Endodermal cell (in vitro differentiated cells): ENCODE measurements around the gene IGF2BP3. TPM values are rescaled to one million over a fixed set of nuclear protein-coding genes. Genes with fewer than 3 reads are reported as not detected.

Experiments used
- DNase-seq: peaks from one replicate; pipeline ENCODE4 v3.0.0-alpha.2; 2017
- H3K27ac ChIP-seq: 2 replicates; pipeline ENCODE4 v1.5.1; 2013; ENCODE audit warnings: mild to moderate bottlenecking, low read depth, low read length, moderate library complexity
- H3K27me3 ChIP-seq: 2 replicates; pipeline ENCODE4 v1.6.1; 2013; ENCODE audit warnings: mild to moderate bottlenecking, low read length, moderate library complexity; ENCODE audit not compliant: insufficient read depth, control insufficient read depth, poor library complexity, severe bottlenecking
- H3K36me3 ChIP-seq: 2 replicates; pipeline ENCODE4 v1.7.0; 2013; ENCODE audit warnings: mild to moderate bottlenecking, low read length, moderate library complexity; ENCODE audit not compliant: control insufficient read depth, insufficient read depth
- H3K4me1 ChIP-seq: one replicate; pipeline ENCODE4 v1.7.0; 2013; ENCODE audit warnings: low read length; ENCODE audit not compliant: control insufficient read depth, insufficient read depth
- H3K4me3 ChIP-seq: 2 replicates; pipeline ENCODE4 v1.5.1; 2013; ENCODE audit warnings: mild to moderate bottlenecking, low read length, moderate library complexity
- H3K9ac ChIP-seq: 2 replicates; pipeline ENCODE4 v1.6.1; 2013; ENCODE audit warnings: mild to moderate bottlenecking, low read length, moderate library complexity; ENCODE audit not compliant: poor library complexity, severe bottlenecking; ENCODE audit errors: extremely low read depth
- H3K9me3 ChIP-seq: 2 replicates; pipeline ENCODE4 v1.6.1; 2013; ENCODE audit warnings: mild to moderate bottlenecking, low read length, moderate library complexity; ENCODE audit not compliant: control insufficient read depth
- H3K27ac Mint-ChIP-seq: 2 replicates; pipeline ENCODE4 v1.8.0; 2020; ENCODE audit warnings: mixed read lengths
- H3K27me3 Mint-ChIP-seq: 2 replicates; pipeline ENCODE4 v1.8.0; 2021; ENCODE audit warnings: mild to moderate bottlenecking, mixed read lengths; ENCODE audit not compliant: insufficient read depth
- H3K36me3 Mint-ChIP-seq: 2 replicates; pipeline ENCODE4 v1.8.0; 2020; ENCODE audit warnings: low read depth, mixed read lengths
- H3K4me1 Mint-ChIP-seq: 2 replicates; pipeline ENCODE4 v1.8.0; 2020; ENCODE audit warnings: mixed read lengths
- H3K4me3 Mint-ChIP-seq: 2 replicates; pipeline ENCODE4 v1.8.0; 2020; ENCODE audit warnings: mild to moderate bottlenecking, moderate library complexity, mixed read lengths
- H3K9me3 Mint-ChIP-seq: 2 replicates; pipeline ENCODE4 v1.8.0; 2020; ENCODE audit warnings: mild to moderate bottlenecking, mixed read lengths
- WGBS, 2 experiments: methylation state at CpG; one replicate each; pipeline versions ENCODE4 v1.1.5 to v1.1.7; 2013; ENCODE audit warnings: missing lambda C conversion rate in 2 of 2, mixed read lengths in 1 of 2; ENCODE audit not compliant: insufficient coverage in 1 of 2, insufficient read length in 1 of 2; 5-methylcytosine and 5-hydroxymethylcytosine counted together
- total RNA-seq, 2 donors: library from RNA; stranded (reverse); fragmentation: NEBNext Ultra II Directional in 1 of 2; extraction: Animal tissue kit (Norgen Biotek cat#: 25700) in 1 of 2; gene quantifications; 2 replicates in 1 of 2; 3 replicates in 1 of 2; pipeline ENCODE4 v1.2.1, GENCODE V29; 2021
- TF ChIP-seq, protein P1 (sequence below): fragments of 200-600 bp; sonication (generic); conservative IDR thresholded peaks from 2 replicates; pipeline ENCODE4 v1.5.0; 2021; ENCODE audit warnings: antibody characterized with exemption, mild to moderate bottlenecking

Gene IGF2BP3
- total RNA-seq, 2 donors from 2014 or later: 114 to 123 TPM

DNA sequence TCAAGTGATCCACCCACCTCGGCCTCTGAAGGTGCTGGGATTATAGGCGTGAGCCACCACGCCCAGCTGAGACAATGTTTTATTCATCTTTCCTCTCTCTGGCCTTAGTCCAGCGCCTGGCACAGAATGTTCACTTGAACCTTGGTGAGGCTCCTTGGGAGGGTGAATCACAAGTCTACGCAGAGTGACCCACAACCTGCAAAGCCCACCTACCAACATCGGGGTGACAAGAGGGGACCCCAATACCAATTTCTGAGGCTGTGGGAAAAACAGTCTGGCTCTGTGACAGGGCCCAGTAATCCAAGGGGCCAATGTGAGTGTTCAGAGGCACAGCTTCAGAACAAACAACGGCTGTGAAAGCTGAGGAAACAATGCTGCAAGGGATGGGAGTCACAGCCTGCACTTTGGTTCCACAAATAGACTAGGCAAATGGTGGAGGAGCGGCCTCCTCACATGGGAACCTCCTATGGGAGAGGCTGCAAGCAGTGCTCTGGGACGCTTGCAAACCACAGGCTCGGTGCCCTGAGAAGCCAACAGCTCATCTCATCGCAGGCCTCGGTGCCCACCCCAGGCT is 176.7 kb downstream of the IGF2BP3 start:
- Mint-ChIP-seq H3K27ac (peak overlapping the region; percentile 61), H3K36me3 (no peaks in the 10 kb centered on the region), H3K4me3 (no peak overlapping the region), H3K4me1 (peaks cover 2% of the 10 kb centered on the region), H3K9me3 (no peaks in the 10 kb centered on the region), H3K27me3 (peaks cover 17% of the 10 kb centered on the region)
- no peak overlapping the region for H3K27ac ChIP-seq
- no peak overlapping the region for H3K4me3 ChIP-seq
- H3K9ac ChIP-seq: no peak overlapping the region
- no peaks in the 10 kb centered on the region for H3K4me1 ChIP-seq
- WGBS, 2 experiments: 91 to 92% methylated on average over 8 to 12 of the region's 12 CpGs
- H3K27me3 ChIP-seq: peaks cover 10% of the 10 kb centered on the region
- no peaks in the 10 kb centered on the region for H3K36me3 ChIP-seq
- peak; percentile 43 for DNase-seq
- TF ChIP-seq, protein P1, sequence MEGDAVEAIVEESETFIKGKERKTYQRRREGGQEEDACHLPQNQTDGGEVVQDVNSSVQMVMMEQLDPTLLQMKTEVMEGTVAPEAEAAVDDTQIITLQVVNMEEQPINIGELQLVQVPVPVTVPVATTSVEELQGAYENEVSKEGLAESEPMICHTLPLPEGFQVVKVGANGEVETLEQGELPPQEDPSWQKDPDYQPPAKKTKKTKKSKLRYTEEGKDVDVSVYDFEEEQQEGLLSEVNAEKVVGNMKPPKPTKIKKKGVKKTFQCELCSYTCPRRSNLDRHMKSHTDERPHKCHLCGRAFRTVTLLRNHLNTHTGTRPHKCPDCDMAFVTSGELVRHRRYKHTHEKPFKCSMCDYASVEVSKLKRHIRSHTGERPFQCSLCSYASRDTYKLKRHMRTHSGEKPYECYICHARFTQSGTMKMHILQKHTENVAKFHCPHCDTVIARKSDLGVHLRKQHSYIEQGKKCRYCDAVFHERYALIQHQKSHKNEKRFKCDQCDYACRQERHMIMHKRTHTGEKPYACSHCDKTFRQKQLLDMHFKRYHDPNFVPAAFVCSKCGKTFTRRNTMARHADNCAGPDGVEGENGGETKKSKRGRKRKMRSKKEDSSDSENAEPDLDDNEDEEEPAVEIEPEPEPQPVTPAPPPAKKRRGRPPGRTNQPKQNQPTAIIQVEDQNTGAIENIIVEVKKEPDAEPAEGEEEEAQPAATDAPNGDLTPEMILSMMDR: no peak
- H3K9me3 ChIP-seq: no peaks in the 10 kb centered on the region

DNA sequence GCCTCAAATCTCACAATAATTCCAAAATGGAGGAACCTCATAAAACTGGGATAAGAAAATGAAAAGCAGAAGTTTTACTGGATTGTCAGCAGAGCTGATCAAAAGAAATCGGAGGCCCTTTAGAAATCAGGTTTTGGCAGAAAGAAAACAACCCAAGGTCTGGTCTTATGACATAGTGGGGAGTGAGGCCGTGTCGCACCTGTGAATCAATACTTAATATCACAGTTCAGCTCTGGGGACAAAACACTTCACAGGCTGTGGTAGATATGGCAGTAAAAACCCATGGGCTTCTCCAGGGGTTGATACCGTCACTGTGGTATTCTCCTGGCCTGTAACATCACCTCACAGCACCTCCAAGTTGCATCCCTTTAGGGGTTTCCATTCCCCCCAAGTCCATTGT is 177.7 kb downstream of the IGF2BP3 start:
- TF ChIP-seq, protein P1: no peak
- Histone ChIP-seq H3K27ac (no peak overlapping the region), H3K9me3 (no peaks in the 10 kb centered on the region), H3K9ac (no peak overlapping the region), H3K4me1 (no peaks in the 10 kb centered on the region), H3K4me3 (no peak overlapping the region), H3K36me3 (no peaks in the 10 kb centered on the region), H3K27me3 (peaks cover 10% of the 10 kb centered on the region)
- no peak overlapping the region for H3K4me3 Mint-ChIP-seq
- 92 to 93% methylated on average over 4 of the region's 4 CpGs for WGBS, 2 experiments
- H3K4me1 Mint-ChIP-seq: peaks cover 2% of the 10 kb centered on the region
- H3K27me3 Mint-ChIP-seq: peaks cover 14% of the 10 kb centered on the region
- H3K9me3 Mint-ChIP-seq: no peaks in the 10 kb centered on the region
- H3K27ac Mint-ChIP-seq: no peak overlapping the region
- H3K36me3 Mint-ChIP-seq: no peaks in the 10 kb centered on the region
- peak; percentile 31 for DNase-seq

DNA sequence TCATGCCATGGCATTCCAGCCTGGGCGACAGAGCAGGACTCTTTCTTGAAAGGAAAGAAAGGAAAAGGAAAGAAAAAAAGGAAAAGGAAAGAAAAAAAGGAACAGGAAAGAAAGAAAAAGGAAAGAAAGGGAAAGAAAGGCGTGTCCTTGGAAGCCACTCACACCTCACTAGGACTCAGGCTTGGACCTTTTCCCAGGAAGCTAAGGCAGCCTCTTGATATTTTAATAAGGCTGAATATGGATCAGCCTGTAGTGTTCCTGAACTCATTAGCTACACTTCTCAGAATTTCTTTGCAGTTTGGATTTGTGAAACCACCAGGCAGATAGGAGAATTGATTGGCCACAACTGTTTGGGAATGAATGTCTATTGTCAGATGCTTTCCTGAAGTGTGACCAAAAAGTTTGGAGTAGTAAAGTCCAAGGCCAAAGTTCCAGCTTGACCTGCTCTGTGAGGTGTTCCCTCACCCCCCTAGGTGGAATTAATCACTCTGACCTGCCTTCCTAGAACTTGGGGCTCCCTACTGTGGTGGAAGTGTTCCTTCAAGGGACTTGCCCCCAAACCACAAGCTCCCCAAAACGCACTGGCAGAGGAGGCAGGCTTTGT is 178.2 kb downstream of the IGF2BP3 start:
- no peaks in the 10 kb centered on the region for H3K4me1 ChIP-seq
- no peaks in the 10 kb centered on the region for H3K36me3 Mint-ChIP-seq
- WGBS, 2 experiments: 90 to 93% methylated on average over 3 of the region's 3 CpGs
- peaks cover 10% of the 10 kb centered on the region for H3K27me3 ChIP-seq
- H3K9ac ChIP-seq: no peak overlapping the region
- peaks cover 13% of the 10 kb centered on the region for H3K27me3 Mint-ChIP-seq
- no peaks in the 10 kb centered on the region for H3K9me3 Mint-ChIP-seq
- no peaks in the 10 kb centered on the region for H3K9me3 ChIP-seq
- TF ChIP-seq, protein P1: no peak
- no peak overlapping the region for H3K27ac Mint-ChIP-seq
- no peak overlapping the region for H3K4me3 ChIP-seq
- no peak overlapping the region for H3K27ac ChIP-seq
- peaks cover 2% of the 10 kb centered on the region for H3K4me1 Mint-ChIP-seq
- DNase-seq: peak; percentile 26
- H3K4me3 Mint-ChIP-seq: no peak overlapping the region
- no peaks in the 10 kb centered on the region for H3K36me3 ChIP-seq
